ENCODE measurements around the gene NME1. TPM values are rescaled to one million over a fixed set of nuclear protein-coding genes. Genes with fewer than 3 reads are reported as not detected.
"Not testable (repeated sequence)": the region's sequence is repeated elsewhere in the genome, so short reads cannot be mapped to it uniquely, and the experiment has no call there.

Gene NME1
- total RNA-seq (100 to 1,000 TPM; 401 to 404 TPM), polyA plus RNA-seq (61.2 TPM)

GRCh38 chr17:51153210-51154072, at the start of gene NME1:
TSS of gene NME1 (plus strand) at chr17:51153559. CDS start at chr17:51155655, 2,096 bp downstream.
- Histone ChIP-seq H3K36me3 (ENCODE audit: insufficient read depth, low read length) (peaks cover 4% of the 10 kb centered on the region), H3K27ac (ENCODE audit: low read depth, low read length) (peak within 1 kb of the TSS; percentile 60), H3K9me3 (ENCODE audit: low read length) (no peaks in the 10 kb centered on the region), H3K27me3 (ENCODE audit: insufficient read depth, low read length, poor library complexity, severe bottlenecking) (no peaks in the 10 kb centered on the region), H3K4me3 (ENCODE audit: low read length) (peak within 1 kb of the TSS; percentile 68), H3K4me1 (ENCODE audit: insufficient read depth, low read length) (peaks cover 16% of the 10 kb centered on the region)
- DNase-seq, result peak; percentile 92 to 97 (median 97)
- Mint-ChIP-seq H3K4me1 (peaks cover 0 to 8% (median 0%) of the 10 kb centered on the region in 3 donors), H3K27me3 (no peaks in the 10 kb centered on the region), H3K4me3 (no peak within 1 kb of the TSS), H3K27ac (no peak within 1 kb of the TSS), H3K36me3 (peaks cover 0 to 14% (median 0%) of the 10 kb centered on the region in 3 donors), H3K9me3 (no peaks in the 10 kb centered on the region)
- CTCF ChIA-PET, result interaction anchor here (0.7 to 3.2 kb wide), 30 partner anchors 9 to 1404 kb away, joined by 3 to 44 read pairs (median 6); partner anchors contain the start of genes NME2, SPAG9 and TOB1
- POLR2A ChIA-PET, result interaction anchor here (0.9 to 1.6 kb wide), 6 partner anchors 9 to 287 kb away, joined by 3 to 23 read pairs (median 8); partner anchors contain the start of genes NME2, SPAG9 and TOB1

DNA sequence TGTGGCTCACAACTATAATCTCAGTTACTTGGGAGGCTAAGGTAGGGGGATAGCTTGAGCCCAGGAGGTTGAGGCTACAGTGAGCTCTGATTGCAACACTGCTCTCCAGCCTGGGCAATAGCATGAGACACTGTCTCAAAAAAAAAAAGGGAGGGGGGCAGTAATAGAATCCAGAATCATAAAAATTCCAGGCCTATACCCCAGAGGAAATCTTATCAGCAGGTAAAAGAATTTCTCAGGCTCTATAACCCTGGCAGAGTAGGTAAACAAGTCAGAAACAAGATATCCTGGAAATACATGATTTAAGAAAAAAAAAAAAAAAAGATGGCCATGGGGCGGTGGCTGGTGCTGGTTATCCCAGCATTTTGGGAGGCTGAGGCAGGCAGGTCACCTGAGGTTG, 45.6 kb upstream of the NME1 start:
- DNase-seq, result no peak
- no peaks in the 10 kb centered on the region for H3K4me1 ChIP-seq (ENCODE audit: insufficient read depth, low read length)
- H3K36me3 ChIP-seq (ENCODE audit: insufficient read depth, low read length), result no peaks in the 10 kb centered on the region
- Mint-ChIP-seq H3K36me3 (peaks cover 0 to 23% (median 3%) of the 10 kb centered on the region in 3 donors), H3K9me3 (no peaks in the 10 kb centered on the region), H3K4me3 (no peak overlapping the region), H3K27ac (peak overlapping the region in 1 of 8 donors; percentile 50), H3K27me3 (no peaks in the 10 kb centered on the region), H3K4me1 (peaks cover 24 to 41% (median 37%) of the 10 kb centered on the region in 3 donors)
- no peak overlapping the region for H3K27ac ChIP-seq (ENCODE audit: low read depth, low read length)
- ChIA-PET CTCF (no interaction called here), POLR2A (no interaction called here)
- no peaks in the 10 kb centered on the region for H3K27me3 ChIP-seq (ENCODE audit: insufficient read depth, low read length, poor library complexity, severe bottlenecking)
- no peaks in the 10 kb centered on the region for H3K9me3 ChIP-seq (ENCODE audit: low read length)
- H3K4me3 ChIP-seq (ENCODE audit: low read length), result no peak overlapping the region

DNA sequence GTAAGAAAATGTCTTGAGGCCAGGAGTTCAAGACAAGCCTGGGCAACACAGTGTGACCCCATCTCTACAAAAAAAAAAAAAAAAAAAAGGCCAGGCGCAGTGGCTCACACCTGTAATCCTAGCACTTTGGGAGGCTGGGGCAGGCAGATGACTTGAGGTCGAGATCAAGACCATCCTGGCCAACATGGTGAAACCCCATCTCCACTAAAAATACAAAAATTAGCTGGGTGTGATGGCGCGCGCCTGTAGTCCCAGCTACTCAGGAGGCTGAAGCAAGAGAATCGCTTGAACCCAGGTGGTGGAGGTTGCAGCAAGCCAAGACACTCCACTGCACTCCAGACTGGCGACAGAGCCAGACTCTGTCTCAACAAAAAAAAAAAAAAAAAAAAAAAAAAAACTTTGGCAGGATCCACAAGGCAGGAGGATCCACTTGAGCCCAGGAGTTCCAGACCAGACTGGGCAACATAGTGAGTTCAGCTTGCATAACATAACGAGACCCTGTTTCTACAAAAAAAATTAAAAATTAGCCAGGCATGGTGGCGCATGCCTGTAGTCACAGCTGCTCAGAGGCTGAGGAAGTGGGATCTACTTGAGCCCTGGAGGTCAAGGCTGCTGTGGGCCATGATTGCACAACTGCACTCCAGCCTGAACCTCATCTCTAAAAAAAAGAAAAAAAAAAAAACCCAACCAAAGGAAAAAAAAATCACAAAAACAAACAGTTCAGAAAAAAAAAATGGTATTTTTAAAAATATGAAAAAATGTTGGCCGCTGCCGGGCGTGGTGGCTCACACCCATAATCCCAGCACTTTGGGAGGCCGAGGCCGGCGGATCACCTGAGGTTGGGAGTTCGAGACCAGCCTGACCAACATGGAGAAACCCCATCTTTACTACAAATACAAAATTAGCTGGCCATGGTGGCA, 40.8 kb upstream of the NME1 start:
- H3K4me1 ChIP-seq (ENCODE audit: insufficient read depth, low read length); DNase-seq; H3K4me3 Mint-ChIP-seq; H3K27me3 Mint-ChIP-seq; POLR2A ChIA-PET; H3K36me3 ChIP-seq (ENCODE audit: insufficient read depth, low read length); H3K9me3 Mint-ChIP-seq; H3K27ac ChIP-seq (ENCODE audit: low read depth, low read length); H3K9me3 ChIP-seq (ENCODE audit: low read length); H3K27me3 ChIP-seq (ENCODE audit: insufficient read depth, low read length, poor library complexity, severe bottlenecking); H3K4me3 ChIP-seq (ENCODE audit: low read length): not testable (repeated sequence)
- H3K36me3 Mint-ChIP-seq, result peaks cover 0 to 11% (median 0%) of the 10 kb centered on the region in 3 donors
- CTCF ChIA-PET, result interaction anchor here (0.7 kb wide), 1 partner anchor 71 kb away, joined by 3 read pairs; no protein-coding TSS in a partner anchor
- H3K4me1 Mint-ChIP-seq, result peaks cover 24 to 45% (median 40%) of the 10 kb centered on the region in 3 donors
- H3K27ac Mint-ChIP-seq, result peak overlapping the region in 1 of 8 donors; percentile 17

GRCh38 chr17:51115179-51115578, 38.2 kb upstream of the NME1 start:
- H3K36me3 Mint-ChIP-seq, result peaks cover 0 to 13% (median 0%) of the 10 kb centered on the region in 3 donors
- H3K9me3 Mint-ChIP-seq, result no peaks in the 10 kb centered on the region
- no peak overlapping the region for H3K27ac ChIP-seq (ENCODE audit: low read depth, low read length)
- DNase-seq, result no peak
- no peaks in the 10 kb centered on the region for H3K9me3 ChIP-seq (ENCODE audit: low read length)
- H3K36me3 ChIP-seq (ENCODE audit: insufficient read depth, low read length), result no peaks in the 10 kb centered on the region
- peaks cover 42 to 63% (median 55%) of the 10 kb centered on the region in 3 donors for H3K4me1 Mint-ChIP-seq
- CTCF ChIA-PET, result no interaction called here
- H3K4me3 ChIP-seq (ENCODE audit: low read length), result no peak overlapping the region
- no peaks in the 10 kb centered on the region for H3K27me3 ChIP-seq (ENCODE audit: insufficient read depth, low read length, poor library complexity, severe bottlenecking)
- peak overlapping the region in 1 of 8 donors; percentile 38 for H3K27ac Mint-ChIP-seq
- peak overlapping the region in 1 of 7 donors; percentile 82 for H3K4me3 Mint-ChIP-seq
- peaks cover 22% of the 10 kb centered on the region for H3K4me1 ChIP-seq (ENCODE audit: insufficient read depth, low read length)
- POLR2A ChIA-PET, result no interaction called here
- H3K27me3 Mint-ChIP-seq, result no peaks in the 10 kb centered on the region

DNA sequence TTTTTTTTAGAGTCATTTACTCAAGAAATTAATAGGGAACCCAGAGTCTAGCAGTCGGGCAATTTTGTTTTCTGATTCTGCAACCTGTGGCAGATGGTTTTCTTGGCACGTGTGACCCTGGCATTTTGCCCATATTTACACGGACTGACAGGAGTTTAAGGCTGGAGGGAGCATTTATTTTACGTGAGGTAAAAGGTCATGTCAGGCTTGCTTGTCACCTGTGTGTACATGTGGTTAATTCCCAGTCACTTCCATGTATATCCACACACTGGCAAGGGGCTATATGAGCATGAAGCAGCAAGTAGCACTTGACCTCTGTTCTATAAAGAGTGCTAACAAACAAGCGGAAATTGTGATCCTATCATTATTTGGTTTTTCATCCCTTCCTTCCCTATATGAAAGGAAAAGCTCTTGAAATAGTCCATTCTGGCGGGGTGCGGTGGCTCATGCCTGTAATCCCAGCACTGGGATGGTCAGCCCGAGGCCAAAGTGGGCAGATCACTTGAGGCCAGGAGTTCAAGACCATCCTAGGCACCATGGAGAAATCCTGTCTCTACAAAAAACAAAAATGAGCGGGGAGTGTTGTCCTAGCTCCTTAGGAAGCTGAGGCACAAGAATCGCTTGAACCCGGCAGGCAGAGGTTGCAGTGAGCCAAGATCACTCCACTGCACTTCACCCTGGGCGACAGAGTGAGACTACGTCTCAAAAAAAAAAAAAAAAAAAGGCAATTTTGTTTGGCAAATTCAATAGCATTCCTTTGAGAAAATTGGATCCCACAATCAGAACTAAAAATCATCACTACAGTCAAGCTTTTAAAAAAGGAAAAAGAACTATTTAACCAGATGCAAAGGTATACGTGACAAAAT, 34.8 kb upstream of the NME1 start:
- H3K4me1 Mint-ChIP-seq, result peaks cover 54 to 68% (median 66%) of the 10 kb centered on the region in 3 donors
- CTCF ChIA-PET, result interaction anchor here (0.7 kb wide), 1 partner anchor 9 kb away, joined by 4 read pairs; no protein-coding TSS in a partner anchor
- Histone ChIP-seq H3K36me3 (ENCODE audit: insufficient read depth, low read length) (no peaks in the 10 kb centered on the region), H3K4me3 (ENCODE audit: low read length) (no peak overlapping the region), H3K9me3 (ENCODE audit: low read length) (no peaks in the 10 kb centered on the region), H3K27me3 (ENCODE audit: insufficient read depth, low read length, poor library complexity, severe bottlenecking) (no peaks in the 10 kb centered on the region), H3K4me1 (ENCODE audit: insufficient read depth, low read length) (peaks cover 35% of the 10 kb centered on the region), H3K27ac (ENCODE audit: low read depth, low read length) (peak overlapping the region; percentile 94)
- H3K9me3 Mint-ChIP-seq, result no peaks in the 10 kb centered on the region
- peaks cover 0 to 2% of the 10 kb centered on the region in 2 donors for H3K27me3 Mint-ChIP-seq
- H3K36me3 Mint-ChIP-seq, result peaks cover 0 to 14% (median 0%) of the 10 kb centered on the region in 3 donors
- no peak for DNase-seq
- H3K27ac Mint-ChIP-seq, result peak overlapping the region; percentile 39 to 98 (median 96)
- peak overlapping the region; percentile 71 to 99 (median 95) for H3K4me3 Mint-ChIP-seq
- POLR2A ChIA-PET, result interaction anchor here (0.6 to 0.7 kb wide), 2 partner anchors 57 to 62 kb away, joined by 5 to 7 read pairs; no protein-coding TSS in a partner anchor

DNA sequence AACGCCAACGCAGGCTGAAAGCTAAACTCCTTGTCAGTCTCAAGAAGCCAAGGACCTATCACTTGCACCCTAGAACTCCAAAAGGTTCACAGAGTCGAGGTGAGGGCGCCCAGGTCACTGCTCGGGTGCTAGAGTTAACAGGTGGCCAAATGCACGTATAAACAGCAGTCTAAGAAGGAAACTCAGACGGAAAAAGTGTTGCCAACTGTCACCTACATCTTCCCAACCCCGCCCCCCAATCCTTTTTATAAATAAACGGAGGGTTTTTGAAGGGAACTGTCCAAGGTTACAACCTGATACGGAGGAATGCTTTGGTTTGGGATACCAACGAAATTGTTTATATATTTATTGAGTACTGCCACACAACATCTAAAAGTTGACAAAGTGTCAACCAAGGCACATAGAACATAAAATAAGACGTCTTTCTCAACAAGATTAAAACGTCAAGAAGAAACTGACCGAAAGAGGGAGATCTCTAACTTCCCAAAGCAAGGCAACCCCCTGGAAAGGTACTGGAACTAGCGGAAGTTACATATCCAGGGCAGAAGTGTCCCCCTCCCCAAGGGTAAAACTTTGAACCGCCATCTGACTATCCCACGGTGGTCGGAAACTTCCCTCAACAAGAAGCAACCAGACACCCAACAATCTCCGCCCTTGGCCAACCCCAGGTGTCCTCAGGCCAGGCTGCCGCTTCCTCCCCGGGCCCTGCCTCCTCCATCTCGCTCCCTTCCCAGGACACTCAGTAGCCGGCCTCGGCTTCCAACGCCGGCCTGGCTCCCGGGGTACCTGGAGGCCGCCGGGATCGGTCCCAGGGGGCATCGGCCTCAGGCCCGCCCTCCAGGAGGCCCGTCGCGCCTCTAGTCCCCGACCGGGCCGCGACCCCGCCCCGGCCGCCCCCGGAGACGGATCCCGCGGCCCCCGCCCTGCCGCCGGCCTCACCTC, 33.7 kb upstream of the NME1 start:
- H3K4me3 Mint-ChIP-seq, result peak overlapping the region; percentile 92 to 99 (median 95)
- peaks cover 54 to 68% (median 66%) of the 10 kb centered on the region in 3 donors for H3K4me1 Mint-ChIP-seq
- Histone ChIP-seq H3K4me1 (ENCODE audit: insufficient read depth, low read length) (peaks cover 35% of the 10 kb centered on the region), H3K4me3 (ENCODE audit: low read length) (peak overlapping the region; percentile 68), H3K27me3 (ENCODE audit: insufficient read depth, low read length, poor library complexity, severe bottlenecking) (no peaks in the 10 kb centered on the region), H3K9me3 (ENCODE audit: low read length) (no peaks in the 10 kb centered on the region), H3K27ac (ENCODE audit: low read depth, low read length) (peak overlapping the region; percentile 94), H3K36me3 (ENCODE audit: insufficient read depth, low read length) (no peaks in the 10 kb centered on the region)
- peak overlapping the region; percentile 95 to 99 (median 97) for H3K27ac Mint-ChIP-seq
- peaks cover 0 to 14% (median 0%) of the 10 kb centered on the region in 3 donors for H3K36me3 Mint-ChIP-seq
- ChIA-PET CTCF (interaction anchor here (0.6 to 1.8 kb wide), 8 partner anchors 9 to 119 kb away, joined by 3 to 12 read pairs (median 3); partner anchors contain the start of gene NME1), POLR2A (interaction anchor here (0.6 to 2.3 kb wide), 12 partner anchors 8 to 254 kb away, joined by 3 to 23 read pairs (median 4); partner anchors contain the start of genes MBTD1, NME1, NME2 and TOB1)
- H3K9me3 Mint-ChIP-seq, result no peaks in the 10 kb centered on the region
- H3K27me3 Mint-ChIP-seq, result peaks cover 0 to 2% of the 10 kb centered on the region in 2 donors
- DNase-seq, result peak; percentile 22 to 65 (median 27)
